Suppressor macrophage treated with lipopolysaccharide for 1 hour (primary cell): ENCODE measurements around the gene E2F1.
A peak's percentile ranks its signal among the peaks of the same experiment; 100 is the strongest.

ENCODE experiments used
- DNase-seq, 3 donors: peaks; one replicate each; pipeline ENCODE4 v3.0.0-alpha.2; 2020 to 2022

E2F1 gene

DNA sequence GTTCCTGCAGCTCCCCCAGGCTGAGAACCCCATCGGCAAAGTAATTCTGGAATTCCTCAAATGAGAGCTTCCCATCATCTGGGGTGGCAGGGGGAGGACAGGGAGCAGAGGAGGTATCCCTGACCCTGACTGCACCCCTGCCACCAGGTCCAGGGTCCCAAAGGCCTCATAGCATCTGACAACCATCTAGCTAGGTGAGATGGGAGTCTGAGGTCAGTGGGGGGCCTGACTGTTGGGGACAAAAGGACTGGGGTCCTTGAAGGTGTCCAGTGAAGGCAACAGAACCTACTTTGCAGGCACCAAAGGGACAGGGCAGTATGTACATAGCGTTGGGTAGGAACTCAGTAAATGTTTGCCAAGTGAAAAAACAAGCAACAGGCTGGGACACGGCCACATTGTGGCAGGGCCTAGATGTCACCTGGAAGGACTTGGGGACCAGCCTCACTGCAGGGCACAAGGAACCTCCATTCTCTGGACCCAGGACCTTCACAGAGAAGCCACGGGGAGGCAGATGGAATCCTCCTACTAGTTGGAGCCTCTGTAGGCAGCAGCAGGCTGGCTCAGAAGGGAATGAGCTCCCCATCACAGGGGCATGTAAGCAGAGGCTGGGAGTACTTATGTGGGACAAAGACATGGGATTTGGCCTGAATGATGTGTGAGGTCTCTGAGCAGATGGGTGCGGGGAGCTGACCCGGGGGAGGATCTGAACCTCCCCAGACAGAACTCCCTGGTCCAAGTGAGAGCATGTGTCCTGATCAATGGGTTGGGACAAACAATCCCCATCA lies 15.3 kb downstream of the E2F1 start:
- no peak for DNase-seq

DNA sequence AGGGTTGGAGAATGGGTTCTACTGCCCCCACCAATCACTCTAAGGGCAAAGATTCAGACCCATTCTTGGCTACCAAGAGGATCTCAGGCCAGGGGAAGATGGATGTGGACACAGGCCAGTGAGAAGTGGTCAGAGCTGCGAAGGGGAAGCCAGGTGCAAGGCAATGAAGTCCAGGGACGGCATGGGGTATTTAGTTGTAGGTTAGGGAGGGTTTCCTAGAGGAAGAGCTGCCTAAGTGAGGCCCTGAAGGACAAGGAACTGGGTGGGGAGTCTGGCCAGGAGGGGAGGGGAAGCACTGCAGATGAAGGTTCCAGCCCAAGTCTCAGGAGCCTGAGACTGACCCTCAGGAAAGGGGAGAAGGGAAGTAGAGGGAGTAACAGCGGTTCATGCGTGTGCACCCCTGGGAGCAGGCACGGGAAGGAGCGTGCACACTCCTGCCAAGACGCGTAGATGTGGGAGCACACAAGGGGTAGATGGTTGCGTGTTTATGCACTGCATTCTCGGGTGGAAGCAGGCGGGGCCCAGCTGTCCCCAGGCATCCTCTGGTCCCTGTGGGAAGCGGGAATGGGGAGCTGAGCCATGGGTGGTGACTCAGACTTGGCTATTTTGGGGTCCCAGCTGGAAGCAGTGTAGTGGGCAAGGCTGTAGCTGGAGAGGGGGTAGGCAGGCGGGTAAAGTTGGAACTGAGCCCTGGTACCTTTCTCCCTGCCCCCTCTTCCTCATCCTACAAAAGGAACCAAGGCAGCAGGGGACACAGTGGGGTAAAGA lies 16.1 kb downstream of the E2F1 start:
- no peak for DNase-seq

DNA sequence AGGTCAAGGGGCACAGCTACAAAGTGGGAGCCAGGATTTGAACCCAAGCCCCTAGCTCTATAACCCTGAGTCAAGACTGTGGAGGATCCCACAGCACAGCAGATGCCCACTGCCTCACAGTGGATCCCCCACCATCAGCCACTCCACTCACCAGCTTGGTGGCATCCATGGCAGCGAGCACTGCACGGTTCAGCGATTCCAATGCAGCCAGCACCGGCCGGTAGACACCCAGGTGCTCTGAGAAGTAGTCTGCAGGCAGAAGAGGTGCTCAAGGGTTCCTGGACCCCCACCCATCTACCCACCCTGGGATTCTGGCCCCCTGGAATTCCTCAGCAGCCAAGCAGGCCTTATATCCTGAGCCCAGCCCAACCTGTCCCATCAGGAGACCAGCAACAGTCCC lies 17.0 kb downstream of the E2F1 start:
- no peak for DNase-seq

DNA sequence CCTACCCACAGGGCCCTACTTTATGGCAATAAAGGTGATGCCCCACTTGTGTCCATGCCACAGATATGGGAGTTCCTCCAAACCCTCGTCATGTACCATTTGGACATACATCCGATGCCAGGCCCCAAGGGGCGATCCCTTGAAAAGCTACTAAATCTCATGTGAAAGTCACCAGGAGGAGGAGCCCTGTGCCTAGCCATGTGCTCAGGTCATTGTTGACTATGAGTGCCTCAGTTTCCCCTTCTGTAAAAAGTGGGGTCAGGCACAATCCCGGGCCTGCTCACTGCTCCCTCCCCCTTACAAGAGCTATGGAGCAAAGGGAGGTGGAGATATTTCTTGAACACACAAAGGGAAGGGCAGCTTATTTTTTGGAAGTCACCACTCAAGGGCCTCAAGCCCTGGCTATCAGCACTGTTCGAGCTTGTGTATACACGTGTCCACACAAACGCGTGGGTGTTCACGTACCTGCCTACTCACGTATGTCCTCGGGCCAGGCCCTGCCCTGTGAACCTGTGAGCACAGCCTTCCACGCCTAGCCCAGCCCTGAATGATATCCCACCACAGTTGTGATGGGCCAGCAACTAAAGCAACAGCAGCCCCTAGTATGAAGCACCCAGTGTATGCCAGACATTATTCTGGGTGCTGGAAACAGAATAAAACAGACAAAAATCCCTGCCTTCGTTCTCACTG lies 17.6 kb downstream of the E2F1 start:
- no peak for DNase-seq

DNA sequence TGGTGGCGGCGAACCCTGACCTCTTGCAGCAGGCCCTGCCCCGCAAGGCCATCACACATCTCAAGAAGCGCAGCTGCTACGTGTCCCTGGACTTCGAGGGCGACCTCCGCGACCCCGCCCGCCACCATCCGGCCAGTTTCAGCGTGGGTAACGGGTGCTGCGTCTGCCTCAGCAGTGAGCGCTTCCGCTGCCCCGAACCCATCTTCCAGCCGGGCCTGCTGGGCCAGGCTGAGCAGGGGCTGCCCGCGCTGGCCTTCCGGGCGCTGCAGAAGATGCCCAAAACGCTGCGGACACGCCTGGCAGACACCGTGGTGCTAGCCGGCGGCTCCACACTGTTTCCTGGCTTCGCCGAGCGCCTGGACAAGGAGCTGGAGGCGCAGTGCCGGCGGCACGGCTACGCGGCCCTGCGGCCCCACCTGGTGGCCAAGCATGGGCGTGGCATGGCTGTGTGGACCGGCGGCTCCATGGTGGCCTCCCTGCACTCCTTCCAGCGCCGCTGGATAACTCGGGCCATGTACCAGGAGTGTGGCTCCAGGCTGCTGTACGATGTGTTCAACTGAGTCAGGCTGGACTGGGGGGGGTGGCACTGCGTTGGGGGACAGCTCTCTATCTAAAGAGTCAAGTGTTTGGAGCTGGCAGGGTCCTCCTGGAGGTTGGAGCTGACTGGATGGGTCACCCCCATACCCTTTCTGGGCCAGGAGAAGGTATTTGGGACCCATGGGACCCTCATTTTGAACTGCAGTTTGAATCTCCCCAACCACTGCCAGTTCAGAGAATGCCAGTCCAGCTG lies 18.3 kb downstream of the E2F1 start:
- peak; percentile 73 to 92 (median 80) for DNase-seq

DNA sequence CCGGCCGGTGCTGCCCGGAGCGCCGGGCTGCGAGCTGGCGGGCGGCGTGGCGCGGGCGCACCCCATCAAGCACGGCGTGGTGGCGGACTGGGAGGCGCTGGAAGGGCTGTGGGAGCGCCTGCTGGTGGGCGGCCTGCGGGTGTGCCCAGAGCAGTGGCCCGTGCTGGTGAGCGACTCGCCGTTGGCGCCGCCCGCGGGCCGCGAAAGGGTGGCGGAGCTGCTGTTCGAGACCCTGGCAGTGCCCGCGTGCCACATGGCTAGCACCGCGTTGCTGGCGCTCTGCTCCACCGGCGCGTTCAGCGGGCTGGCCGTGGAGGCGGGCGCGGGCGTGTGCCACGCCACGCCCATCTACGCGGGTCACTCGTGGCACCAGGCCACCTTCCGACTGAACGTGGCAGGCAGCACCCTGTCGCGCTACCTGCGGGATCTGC lies 18.9 kb downstream of the E2F1 start:
- peak; percentile 24 to 60 (median 31) for DNase-seq

DNA sequence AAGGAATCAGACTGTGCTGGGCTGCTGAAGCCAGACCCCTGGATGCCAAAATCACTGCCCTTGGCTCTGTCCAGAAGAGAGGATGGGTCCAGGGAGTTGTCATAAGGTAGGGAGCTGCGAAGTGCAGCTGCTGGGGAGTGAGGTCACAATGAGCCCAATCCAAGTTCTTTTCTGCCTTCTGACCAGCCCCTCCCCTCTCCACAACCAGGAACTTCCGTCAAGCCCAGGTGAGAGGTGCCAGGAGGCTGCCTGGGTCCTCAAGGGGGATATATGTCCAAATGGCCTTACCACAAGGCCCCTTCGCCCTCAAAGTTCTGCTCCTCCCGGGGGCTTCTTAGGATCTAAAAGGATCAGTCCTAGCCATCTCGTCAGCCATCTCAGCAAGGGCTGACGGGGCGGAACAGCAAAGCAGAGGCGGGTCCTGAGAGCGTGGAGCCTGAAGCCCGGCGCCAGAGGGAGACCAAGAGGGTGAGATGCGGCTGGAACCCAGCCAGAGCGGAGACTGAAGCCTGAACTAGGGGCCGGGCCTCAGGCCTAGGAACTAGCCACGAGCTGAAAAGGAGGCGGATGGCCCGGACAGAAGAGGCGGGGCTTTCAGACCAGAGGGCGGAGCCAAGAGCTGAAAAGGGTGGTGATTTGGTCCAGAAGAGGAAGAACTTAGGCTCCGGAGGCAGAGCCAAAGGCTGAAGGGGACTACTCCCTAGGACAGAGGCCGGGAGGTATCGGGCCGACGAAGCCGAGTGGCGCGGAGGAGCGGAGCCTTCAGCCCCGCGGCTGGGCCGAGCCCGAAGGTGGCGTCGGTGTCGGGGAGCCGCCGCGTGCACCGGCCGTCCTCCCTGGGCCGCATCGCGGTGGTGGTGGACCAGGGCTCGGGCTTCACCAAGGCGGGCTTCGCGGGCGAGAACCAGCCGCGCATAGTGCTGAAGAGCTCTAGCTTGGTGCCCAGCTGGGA lies 19.6 kb downstream of the E2F1 start, which contains the start of gene ACTL10:
Gene ACTL10 (plus strand): TSS at position 651 of the 952 bp plus-strand sequence. CDS start 555 bp downstream, outside the sequence.
- peak; percentile 98 for DNase-seq

DNA sequence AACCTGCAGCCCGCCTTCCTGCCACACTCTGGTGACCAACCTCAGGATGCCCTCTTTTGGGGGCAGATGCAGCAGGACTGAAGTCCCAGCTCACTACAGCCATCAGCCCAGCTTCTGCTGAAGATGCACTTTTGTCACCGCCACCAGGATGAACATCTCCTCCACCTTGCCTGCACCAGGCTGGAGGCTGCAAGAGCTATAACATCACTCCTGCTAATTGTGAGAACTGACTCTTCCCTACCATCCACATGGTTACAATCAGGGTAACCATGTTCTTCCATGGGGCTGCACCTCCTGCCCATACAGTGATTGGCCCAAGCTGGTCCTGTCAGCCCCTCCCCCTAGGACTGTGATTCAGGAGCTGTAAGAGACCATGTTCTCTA lies 21.4 kb downstream of the E2F1 start:
- no peak for DNase-seq

DNA sequence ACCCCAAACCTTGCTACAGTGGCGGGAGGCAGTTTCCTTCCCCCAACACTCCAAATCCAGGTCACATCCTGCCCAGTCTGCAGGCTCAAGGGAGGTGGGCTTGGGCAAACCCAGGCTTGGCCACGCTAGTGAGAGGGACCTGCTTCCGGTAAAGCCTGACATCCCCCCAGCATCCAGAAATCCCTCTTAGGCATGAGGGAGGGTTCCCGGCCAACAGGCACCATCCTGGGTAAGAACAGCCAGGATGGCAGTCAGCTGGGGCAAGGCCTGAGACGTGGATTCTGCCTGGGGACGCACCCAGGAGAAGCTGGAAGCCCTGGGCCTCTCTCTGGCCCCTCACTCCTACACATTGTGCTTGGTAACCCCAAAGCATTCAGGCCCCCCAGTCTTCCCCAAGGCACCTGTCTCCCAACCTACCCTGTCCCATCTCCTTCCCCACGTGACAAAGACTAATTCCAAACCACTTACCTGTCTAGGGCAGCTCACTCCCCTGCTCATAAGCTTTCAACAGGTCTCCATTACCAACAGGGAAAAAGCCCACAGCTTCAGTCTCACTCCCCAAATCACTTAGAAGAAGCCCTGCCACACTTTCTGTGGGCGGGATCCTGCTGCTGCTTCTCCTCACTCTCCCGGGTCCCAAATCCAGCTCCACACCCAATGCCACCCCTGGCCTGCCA lies 22.0 kb downstream of the E2F1 start:
- no peak for DNase-seq

DNA sequence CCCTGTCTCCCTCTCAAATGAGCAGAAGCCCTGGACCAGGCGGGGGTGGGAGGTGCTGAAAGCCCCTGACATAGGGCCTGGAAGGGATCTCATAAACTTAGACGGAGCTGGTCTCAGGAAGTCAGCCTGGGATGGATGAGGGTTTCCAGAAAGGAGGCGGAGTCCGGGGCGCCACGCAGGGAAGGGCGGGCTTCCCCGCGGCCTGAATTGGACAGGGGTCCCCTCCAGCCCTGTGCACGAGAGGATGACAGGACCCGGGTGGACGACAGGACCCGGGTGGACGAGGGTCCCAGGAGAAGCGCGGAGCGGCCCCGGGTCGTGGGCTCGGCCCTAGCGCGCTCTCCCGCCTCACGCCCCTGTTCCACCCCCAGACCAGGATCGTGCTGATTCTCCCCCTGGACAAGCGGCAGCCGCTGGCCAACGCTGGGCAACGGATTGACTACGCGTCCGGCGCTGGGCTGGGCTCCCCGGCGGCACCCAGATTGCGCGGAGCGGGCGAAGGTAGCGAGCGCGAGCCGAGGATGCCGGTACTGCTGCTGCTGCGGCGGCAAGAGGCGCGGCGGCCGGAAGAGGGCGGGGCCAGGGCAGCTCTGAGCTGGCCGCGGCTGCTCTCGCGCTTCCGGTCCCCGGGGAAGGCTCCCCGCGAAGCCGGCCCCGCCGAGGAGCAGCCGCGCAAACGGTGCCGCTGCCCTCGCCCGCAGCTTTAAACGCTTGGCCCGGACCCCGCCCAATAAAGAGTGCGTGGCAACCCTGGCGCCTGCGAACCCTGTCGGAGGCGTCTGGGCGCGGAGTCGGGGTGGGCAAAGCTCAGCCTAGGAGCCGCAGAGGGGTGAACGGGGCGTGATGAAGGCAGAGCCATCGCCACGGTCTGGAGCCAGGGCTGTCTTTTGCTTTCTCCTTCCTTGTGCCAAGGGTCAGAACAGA lies 22.8 kb downstream of the E2F1 start:
- DNase-seq = peak; percentile 81 to 93 (median 87)

DNA sequence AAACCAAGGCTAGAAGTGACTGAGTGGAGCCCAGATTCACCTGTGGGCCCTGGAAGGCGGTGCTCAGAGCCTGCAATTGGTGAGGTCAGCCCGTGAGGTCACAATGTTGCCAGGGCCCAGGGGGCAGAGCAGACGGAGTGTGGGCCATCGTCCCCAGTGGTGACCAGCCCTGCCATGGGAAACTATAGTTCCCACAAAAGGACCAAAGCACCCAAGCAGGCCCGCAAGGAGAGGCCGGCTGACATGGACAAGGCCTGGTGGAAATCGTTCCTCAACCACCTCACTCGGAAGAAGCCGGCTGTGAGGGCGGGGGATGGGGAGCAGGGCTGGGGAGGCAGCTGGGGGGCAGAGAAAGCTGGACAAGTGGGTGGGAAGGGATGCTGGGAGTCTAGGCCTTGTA lies 24.0 kb downstream of the E2F1 start, which contains the start of gene C20orf144:
Gene C20orf144 (plus strand): TSS at position 156 of the 400 bp plus-strand sequence. CDS start 19 bp downstream, at position 175.
- DNase-seq = no peak

DNA sequence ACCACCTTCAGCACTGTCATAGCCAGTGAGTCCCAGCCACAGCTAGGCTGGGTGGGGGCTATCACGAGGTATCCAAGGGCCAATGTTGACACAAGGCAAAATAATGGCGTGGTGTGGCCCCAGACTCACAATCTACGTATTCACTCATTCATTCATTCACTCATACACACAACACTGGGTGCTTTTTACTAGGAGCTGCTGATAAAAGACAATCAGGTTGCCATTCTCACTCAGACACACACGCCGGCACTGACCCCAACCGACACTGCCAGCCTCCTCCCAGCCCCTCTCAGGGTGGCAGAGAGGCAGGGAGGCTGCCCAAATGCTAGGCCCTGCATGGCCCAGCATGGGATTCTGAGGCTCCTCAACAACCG lies 25.5 kb downstream of the E2F1 start:
- DNase-seq = no peak

DNA sequence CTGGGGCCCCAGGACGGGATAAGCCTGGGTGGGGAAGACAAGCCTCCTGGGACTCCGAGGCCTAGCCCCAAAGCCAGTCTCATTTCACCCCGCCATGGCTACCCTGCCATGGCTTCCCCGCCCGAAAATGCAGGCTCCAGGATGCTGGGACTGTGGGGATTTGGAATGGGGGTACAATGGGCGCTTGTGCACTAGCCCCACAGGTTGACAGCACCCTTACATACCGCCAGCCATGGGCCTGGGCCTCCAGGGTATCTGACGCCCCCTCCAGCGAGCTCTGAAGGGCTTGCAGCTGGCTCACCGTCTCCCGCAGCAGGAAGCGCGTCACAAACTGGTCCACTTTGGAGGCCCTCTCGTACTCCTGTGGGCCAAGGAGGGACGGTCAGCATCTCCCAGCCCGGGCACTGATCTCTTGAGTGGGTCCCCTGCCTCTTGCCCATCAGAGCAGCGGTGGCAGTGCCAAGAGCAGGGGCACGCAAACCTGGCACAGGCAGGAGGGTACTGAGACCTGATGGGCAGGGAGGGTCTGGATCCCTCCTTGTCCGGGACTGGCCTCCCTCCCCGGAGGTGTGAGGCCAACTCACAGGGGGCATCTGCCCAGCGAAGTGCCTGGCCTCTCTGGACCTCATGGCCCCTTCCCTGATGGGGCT lies 26.0 kb downstream of the E2F1 start:
- no peak for DNase-seq

DNA sequence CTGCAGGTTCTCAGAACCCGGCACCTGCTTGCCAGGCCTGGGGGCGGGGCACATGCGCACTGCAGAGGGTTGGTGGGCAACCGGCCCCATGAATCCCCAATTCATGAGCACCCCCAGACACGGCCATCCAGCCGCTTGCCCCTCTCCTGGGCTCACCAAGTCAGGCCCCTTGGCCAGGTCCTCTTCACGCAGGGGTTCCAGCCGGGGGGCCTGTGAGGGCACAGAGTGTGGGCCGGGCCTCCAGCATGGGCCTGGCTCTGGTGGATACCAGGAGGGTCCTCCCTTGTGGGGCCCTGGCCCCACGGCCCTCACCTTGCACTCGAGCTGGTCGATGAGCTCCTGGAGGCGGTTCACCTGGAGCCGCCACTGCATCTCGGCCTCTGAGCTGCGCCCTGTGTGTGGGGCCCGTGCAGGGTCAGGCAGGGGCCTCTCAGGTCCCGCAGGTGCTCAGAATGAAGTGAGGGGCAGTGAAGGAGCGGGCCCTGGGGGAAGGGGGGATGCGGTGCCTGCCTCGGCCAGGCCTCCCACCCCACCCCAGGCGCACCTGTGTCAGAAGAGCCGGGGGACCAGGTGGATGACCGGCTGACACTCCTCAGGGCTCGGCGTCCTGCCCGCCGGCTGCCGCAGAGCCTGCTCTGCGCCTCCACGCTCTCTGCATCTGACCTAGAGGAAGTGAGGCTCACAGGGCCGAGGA lies 26.7 kb downstream of the E2F1 start:
- DNase-seq = no peak

DNA sequence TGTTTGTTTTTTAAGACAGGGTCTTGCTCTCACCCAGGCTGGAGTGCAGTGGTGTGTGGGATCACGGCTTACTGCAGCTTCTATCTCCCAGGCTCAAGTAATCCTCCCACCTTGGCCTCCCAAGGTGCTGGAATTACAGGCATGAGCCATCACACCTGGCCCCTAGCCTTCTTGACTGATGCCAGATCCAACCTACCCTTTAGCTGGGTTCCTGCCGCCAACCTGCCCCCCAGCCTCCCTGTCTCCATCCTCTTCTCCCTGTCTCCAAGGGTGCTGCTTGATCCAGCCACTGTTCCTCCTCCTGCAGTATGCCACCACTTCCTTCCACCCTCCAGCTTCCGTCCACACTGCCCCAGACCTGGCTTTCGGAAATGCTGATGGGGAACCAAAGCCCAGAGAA lies 27.3 kb downstream of the E2F1 start:
- no peak for DNase-seq

DNA sequence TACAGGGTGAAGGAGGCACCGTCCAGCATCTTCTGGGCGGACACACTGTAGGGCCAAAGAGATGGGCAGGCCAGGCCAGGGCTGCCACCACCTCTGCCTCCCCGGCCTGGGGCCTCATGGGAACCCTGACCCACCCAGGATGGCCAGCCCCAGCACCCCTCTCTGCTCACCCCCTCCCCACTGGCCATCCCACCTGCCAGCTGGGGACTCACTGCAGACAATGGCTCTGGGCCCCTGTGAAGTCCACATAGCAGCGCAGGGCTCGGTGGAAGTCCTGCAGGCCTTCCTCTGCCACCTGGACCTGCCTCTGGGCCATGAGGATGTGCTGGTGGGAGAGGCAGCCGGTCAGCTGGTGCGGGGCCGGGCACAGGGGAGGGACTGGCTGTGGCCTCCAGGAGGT lies 27.7 kb downstream of the E2F1 start:
- DNase-seq = no peak

DNA sequence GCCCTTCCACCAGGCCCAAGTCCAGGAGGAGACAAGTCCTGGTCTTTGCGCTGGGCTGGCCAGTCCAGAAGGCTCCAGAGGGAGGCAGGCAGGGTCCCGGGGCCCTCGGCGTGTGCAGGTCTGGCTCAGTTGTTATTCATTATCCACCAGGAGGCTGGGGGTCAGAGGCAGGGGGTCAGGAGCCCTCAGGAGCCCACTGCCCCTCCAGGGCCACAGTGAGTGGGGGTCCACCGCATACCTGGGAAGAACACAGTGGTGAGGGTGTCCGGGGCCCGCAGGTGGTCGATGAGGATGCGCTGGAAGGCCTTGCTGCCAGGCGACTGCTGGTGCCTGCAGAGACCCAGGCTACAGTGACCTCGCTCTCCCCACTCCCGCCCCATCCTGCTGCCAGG lies 28.5 kb downstream of the E2F1 start:
- DNase-seq = no peak
